Measurements from ENCODE around the gene DOCK1. TPM values are rescaled to one million over a fixed set of nuclear protein-coding genes. Genes with fewer than 3 reads are reported as not detected.

The DOCK1 gene
- total and polyA plus RNA-seq, 2 donors (not counting 1 experiment from before 2014, with no cell fraction given): 20.5 to 91.0 TPM

GRCh38 chr10:127405221-127405620 lies 500.0 kb downstream of the DOCK1 start:
- TF ChIP-seq, protein P1, sequence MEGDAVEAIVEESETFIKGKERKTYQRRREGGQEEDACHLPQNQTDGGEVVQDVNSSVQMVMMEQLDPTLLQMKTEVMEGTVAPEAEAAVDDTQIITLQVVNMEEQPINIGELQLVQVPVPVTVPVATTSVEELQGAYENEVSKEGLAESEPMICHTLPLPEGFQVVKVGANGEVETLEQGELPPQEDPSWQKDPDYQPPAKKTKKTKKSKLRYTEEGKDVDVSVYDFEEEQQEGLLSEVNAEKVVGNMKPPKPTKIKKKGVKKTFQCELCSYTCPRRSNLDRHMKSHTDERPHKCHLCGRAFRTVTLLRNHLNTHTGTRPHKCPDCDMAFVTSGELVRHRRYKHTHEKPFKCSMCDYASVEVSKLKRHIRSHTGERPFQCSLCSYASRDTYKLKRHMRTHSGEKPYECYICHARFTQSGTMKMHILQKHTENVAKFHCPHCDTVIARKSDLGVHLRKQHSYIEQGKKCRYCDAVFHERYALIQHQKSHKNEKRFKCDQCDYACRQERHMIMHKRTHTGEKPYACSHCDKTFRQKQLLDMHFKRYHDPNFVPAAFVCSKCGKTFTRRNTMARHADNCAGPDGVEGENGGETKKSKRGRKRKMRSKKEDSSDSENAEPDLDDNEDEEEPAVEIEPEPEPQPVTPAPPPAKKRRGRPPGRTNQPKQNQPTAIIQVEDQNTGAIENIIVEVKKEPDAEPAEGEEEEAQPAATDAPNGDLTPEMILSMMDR (conservative IDR thresholded peaks at IDR 0.05 in 1 of 2, IDR thresholded peaks at IDR 0.05 in 1 of 2; ENCODE audit: low read depth in 1 of 2, low read length in 2 of 2): no peak
- TF ChIP-seq EZH2 (IDR thresholded peaks at IDR 0.05; ENCODE audit: low read length, missing control alignments): no peak
- Histone ChIP-seq H3K27ac (ENCODE audit: insufficient read depth, low read length) (no peak overlapping the region), H3K4me3 (replicated peaks in 1 of 4; ENCODE audit: control extremely low read depth in 1 of 4, insufficient read depth in 1 of 4, low read depth in 3 of 4, low read length in 4 of 4) (no peak overlapping the region), H3K36me3 (ENCODE audit: control insufficient read depth, insufficient read depth, low read length) (no peaks in the 10 kb centered on the region), H4K20me1 (ENCODE audit: control insufficient read depth, extremely low read depth, insufficient read depth, low read length) (no peaks in the 10 kb centered on the region), H3K9ac (ENCODE audit: insufficient read depth, low read length) (no peak overlapping the region), H3K9me3 (ENCODE audit: control insufficient read depth, insufficient read depth, low read depth, low read length) (no peaks in the 10 kb centered on the region), H3K79me2 (ENCODE audit: control insufficient read depth, insufficient read depth, low read length) (no peaks in the 10 kb centered on the region), H3K4me2 (ENCODE audit: extremely low read depth, insufficient read depth, low read length) (no peak overlapping the region), H3K4me1 (ENCODE audit: control insufficient read depth, extremely low read depth, insufficient read depth, low read length) (peaks cover 2% of the 10 kb centered on the region), H2AFZ (ENCODE audit: low read length) (no peak overlapping the region), H3K27me3 (ENCODE audit: control insufficient read depth, insufficient read depth, low read length) (no peaks in the 10 kb centered on the region)
- peak; percentile 59 to 65 for DNase-seq (ENCODE audit: low read depth in 2 of 2)

DNA sequence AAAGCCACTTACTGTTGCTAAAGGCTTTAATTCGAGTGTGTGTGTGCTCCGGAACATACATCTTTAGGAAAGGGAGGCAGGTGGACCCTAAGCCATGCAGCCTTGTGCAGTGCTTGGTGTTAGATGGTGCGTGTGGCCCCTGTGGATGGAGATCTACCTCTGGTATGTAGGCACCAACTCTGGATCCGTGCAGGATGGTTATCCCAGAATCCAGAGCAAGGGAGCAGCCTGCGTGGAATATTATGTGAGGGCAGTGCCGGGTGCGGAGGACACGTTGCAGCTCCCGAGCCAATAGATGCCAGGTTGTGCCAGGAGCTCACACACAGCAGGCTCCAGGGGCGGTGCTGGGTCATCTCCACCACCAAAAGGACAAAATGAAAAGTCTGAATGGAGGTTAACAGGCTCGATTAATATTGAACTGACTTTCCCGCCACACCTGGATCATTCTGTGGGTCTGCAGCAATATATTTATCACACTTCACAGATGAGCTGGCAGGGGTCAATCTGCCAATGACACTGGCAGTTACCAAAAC lies 500.9 kb downstream of the DOCK1 start:
- no peak for DNase-seq (ENCODE audit: low read depth in 2 of 2)
- no peak overlapping the region for H3K4me2 ChIP-seq (ENCODE audit: extremely low read depth, insufficient read depth, low read length)

GRCh38 chr10:127407551-127407950 lies 502.3 kb downstream of the DOCK1 start:
- H4K20me1 ChIP-seq (ENCODE audit: control insufficient read depth, extremely low read depth, insufficient read depth, low read length): no peaks in the 10 kb centered on the region
- peaks cover 1% of the 10 kb centered on the region for H3K36me3 ChIP-seq (ENCODE audit: control insufficient read depth, insufficient read depth, low read length)
- H3K27me3 ChIP-seq (ENCODE audit: control insufficient read depth, insufficient read depth, low read length): no peaks in the 10 kb centered on the region
- no peak overlapping the region for H3K4me2 ChIP-seq (ENCODE audit: extremely low read depth, insufficient read depth, low read length)
- TF ChIP-seq, protein P1 (conservative IDR thresholded peaks at IDR 0.05 in 1 of 2, IDR thresholded peaks at IDR 0.05 in 1 of 2; ENCODE audit: low read depth in 1 of 2, low read length in 2 of 2): no peak
- TF ChIP-seq EZH2 (IDR thresholded peaks at IDR 0.05; ENCODE audit: low read length, missing control alignments): no peak
- no peak overlapping the region for H3K9ac ChIP-seq (ENCODE audit: insufficient read depth, low read length)
- no peaks in the 10 kb centered on the region for H3K9me3 ChIP-seq (ENCODE audit: control insufficient read depth, insufficient read depth, low read depth, low read length)
- H3K79me2 ChIP-seq (ENCODE audit: control insufficient read depth, insufficient read depth, low read length): no peaks in the 10 kb centered on the region
- H3K27ac ChIP-seq (ENCODE audit: insufficient read depth, low read length): no peak overlapping the region
- DNase-seq (ENCODE audit: low read depth in 2 of 2): no peak
- H2AFZ ChIP-seq (ENCODE audit: low read length): no peak overlapping the region
- H3K4me3 ChIP-seq (replicated peaks in 1 of 4; ENCODE audit: control extremely low read depth in 1 of 4, insufficient read depth in 1 of 4, low read depth in 3 of 4, low read length in 4 of 4): no peak overlapping the region
- peaks cover under 1% of the 10 kb centered on the region for H3K4me1 ChIP-seq (ENCODE audit: control insufficient read depth, extremely low read depth, insufficient read depth, low read length)

More for the DNA sequence above, 500.9 kb downstream of the DOCK1 start:
- H3K27ac ChIP-seq (ENCODE audit: insufficient read depth, low read length): no peak overlapping the region
- no peaks in the 10 kb centered on the region for H3K27me3 ChIP-seq (ENCODE audit: control insufficient read depth, insufficient read depth, low read length)
- no peaks in the 10 kb centered on the region for H3K9me3 ChIP-seq (ENCODE audit: control insufficient read depth, insufficient read depth, low read depth, low read length)
- no peak overlapping the region for H3K4me3 ChIP-seq (replicated peaks in 1 of 4; ENCODE audit: control extremely low read depth in 1 of 4, insufficient read depth in 1 of 4, low read depth in 3 of 4, low read length in 4 of 4)
- peaks cover 2% of the 10 kb centered on the region for H3K4me1 ChIP-seq (ENCODE audit: control insufficient read depth, extremely low read depth, insufficient read depth, low read length)
- TF ChIP-seq, protein P1 (conservative IDR thresholded peaks at IDR 0.05 in 1 of 2, IDR thresholded peaks at IDR 0.05 in 1 of 2; ENCODE audit: low read depth in 1 of 2, low read length in 2 of 2): no peak
- TF ChIP-seq EZH2 (IDR thresholded peaks at IDR 0.05; ENCODE audit: low read length, missing control alignments): no peak
- H2AFZ ChIP-seq (ENCODE audit: low read length): no peak overlapping the region
- H3K79me2 ChIP-seq (ENCODE audit: control insufficient read depth, insufficient read depth, low read length): no peaks in the 10 kb centered on the region
- H3K36me3 ChIP-seq (ENCODE audit: control insufficient read depth, insufficient read depth, low read length): no peaks in the 10 kb centered on the region
- no peak overlapping the region for H3K9ac ChIP-seq (ENCODE audit: insufficient read depth, low read length)
- no peaks in the 10 kb centered on the region for H4K20me1 ChIP-seq (ENCODE audit: control insufficient read depth, extremely low read depth, insufficient read depth, low read length)

Measured in fibroblast of lung (primary cell).